ENCODE measurements around the gene LSM7. TPM values are rescaled to one million over a fixed set of nuclear protein-coding genes. Genes with fewer than 3 reads are reported as not detected.

LSM7 gene
- polyA plus RNA-seq, 1 donor from 2014 or later, result 550 TPM

DNA sequence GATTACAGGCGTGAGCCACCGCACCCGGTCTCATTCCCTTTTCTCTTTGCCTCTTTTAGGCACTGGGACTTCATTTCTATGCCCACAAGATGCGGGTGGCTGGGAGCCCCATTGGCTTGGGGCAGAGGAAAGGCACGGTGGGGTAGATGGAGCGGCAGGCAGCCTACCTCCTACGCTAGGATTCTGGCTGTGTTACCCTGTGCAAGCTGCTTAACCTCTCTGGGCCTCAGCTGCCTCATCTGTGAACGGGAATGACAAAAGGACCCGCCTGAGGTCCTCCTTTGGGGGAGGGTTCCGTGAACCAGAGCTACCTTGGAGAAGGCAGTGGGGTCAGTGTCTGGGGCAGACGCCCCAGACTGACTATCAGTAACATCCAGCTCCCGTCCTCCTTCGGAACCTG, 11.1 kb downstream of the LSM7 start:
- TF ChIP-seq, protein P1, sequence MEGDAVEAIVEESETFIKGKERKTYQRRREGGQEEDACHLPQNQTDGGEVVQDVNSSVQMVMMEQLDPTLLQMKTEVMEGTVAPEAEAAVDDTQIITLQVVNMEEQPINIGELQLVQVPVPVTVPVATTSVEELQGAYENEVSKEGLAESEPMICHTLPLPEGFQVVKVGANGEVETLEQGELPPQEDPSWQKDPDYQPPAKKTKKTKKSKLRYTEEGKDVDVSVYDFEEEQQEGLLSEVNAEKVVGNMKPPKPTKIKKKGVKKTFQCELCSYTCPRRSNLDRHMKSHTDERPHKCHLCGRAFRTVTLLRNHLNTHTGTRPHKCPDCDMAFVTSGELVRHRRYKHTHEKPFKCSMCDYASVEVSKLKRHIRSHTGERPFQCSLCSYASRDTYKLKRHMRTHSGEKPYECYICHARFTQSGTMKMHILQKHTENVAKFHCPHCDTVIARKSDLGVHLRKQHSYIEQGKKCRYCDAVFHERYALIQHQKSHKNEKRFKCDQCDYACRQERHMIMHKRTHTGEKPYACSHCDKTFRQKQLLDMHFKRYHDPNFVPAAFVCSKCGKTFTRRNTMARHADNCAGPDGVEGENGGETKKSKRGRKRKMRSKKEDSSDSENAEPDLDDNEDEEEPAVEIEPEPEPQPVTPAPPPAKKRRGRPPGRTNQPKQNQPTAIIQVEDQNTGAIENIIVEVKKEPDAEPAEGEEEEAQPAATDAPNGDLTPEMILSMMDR (IDR thresholded peaks at IDR 0.05; ENCODE audit: poor library complexity, severe bottlenecking), result no peak
- no peak for TF ChIP-seq EP300 (conservative IDR thresholded peaks at IDR 0.05; ENCODE audit: poor library complexity, severe bottlenecking)
- TF ChIP-seq, protein P2, sequence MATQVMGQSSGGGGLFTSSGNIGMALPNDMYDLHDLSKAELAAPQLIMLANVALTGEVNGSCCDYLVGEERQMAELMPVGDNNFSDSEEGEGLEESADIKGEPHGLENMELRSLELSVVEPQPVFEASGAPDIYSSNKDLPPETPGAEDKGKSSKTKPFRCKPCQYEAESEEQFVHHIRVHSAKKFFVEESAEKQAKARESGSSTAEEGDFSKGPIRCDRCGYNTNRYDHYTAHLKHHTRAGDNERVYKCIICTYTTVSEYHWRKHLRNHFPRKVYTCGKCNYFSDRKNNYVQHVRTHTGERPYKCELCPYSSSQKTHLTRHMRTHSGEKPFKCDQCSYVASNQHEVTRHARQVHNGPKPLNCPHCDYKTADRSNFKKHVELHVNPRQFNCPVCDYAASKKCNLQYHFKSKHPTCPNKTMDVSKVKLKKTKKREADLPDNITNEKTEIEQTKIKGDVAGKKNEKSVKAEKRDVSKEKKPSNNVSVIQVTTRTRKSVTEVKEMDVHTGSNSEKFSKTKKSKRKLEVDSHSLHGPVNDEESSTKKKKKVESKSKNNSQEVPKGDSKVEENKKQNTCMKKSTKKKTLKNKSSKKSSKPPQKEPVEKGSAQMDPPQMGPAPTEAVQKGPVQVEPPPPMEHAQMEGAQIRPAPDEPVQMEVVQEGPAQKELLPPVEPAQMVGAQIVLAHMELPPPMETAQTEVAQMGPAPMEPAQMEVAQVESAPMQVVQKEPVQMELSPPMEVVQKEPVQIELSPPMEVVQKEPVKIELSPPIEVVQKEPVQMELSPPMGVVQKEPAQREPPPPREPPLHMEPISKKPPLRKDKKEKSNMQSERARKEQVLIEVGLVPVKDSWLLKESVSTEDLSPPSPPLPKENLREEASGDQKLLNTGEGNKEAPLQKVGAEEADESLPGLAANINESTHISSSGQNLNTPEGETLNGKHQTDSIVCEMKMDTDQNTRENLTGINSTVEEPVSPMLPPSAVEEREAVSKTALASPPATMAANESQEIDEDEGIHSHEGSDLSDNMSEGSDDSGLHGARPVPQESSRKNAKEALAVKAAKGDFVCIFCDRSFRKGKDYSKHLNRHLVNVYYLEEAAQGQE (IDR thresholded peaks at IDR 0.05; ENCODE audit: borderline replicate concordance), result no peak
- TF ChIP-seq SMC3 (conservative IDR thresholded peaks at IDR 0.05; ENCODE audit: poor library complexity), result no peak
- Histone ChIP-seq H3K9ac (ENCODE audit: low read length) (no peak overlapping the region), H3K9me3 (ENCODE audit: low read length) (no peaks in the 10 kb centered on the region), H3K4me3 (ENCODE audit: low read length) (no peak overlapping the region), H3K27ac (ENCODE audit: low read length) (no peak overlapping the region), H3K79me2 (replicated peaks; ENCODE audit: insufficient read depth, low read length) (no peaks in the 10 kb centered on the region), H3K27me3 (ENCODE audit: insufficient read depth, low read depth, low read length) (no peaks in the 10 kb centered on the region), H2AFZ (ENCODE audit: low read depth, low read length) (no peak overlapping the region), H3F3A (ENCODE audit: insufficient read depth, low read length, poor library complexity, severe bottlenecking) (no peaks in the 10 kb centered on the region), H3K4me2 (ENCODE audit: low read length) (no peak overlapping the region), H4K20me1 (ENCODE audit: insufficient read depth) (no peaks in the 10 kb centered on the region), H3K9me2 (ENCODE audit: insufficient read depth, low read length) (no peaks in the 10 kb centered on the region), H3K36me3 (ENCODE audit: insufficient read depth, low read length) (no peaks in the 10 kb centered on the region)

DNA sequence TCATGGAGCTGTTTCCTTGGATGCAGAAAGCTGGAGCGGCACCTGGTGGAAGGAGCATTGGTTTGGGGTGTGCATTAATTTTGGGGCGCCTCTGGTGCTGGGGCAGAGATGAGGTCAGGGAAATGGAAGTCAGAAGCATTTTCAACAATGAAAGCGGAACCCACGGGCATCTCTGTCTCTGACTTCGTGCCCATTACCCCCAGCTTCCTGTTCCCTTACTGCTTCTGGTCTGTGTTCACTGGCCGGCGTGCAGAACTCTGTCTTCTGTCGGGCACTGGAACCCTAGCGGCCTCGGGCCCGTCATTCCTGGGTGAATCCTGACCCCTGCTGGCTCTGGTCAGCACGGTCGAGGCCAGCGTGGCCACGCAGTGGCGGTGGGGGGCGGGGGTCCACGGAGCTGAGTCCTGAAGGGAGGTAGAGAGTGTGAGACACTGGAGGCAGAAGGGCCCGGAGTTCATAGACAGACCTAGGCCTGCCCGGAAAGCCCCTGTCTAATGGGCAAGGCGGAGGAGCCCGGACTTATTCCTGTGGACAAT, 12.5 kb downstream of the LSM7 start:
- Histone ChIP-seq H3K4me2 (ENCODE audit: low read length) (no peak overlapping the region), H3K36me3 (ENCODE audit: insufficient read depth, low read length) (no peaks in the 10 kb centered on the region), H2AFZ (ENCODE audit: low read depth, low read length) (no peak overlapping the region), H4K20me1 (ENCODE audit: insufficient read depth) (no peaks in the 10 kb centered on the region), H3K9me3 (ENCODE audit: low read length) (no peaks in the 10 kb centered on the region), H3K27ac (ENCODE audit: low read length) (no peak overlapping the region), H3K9ac (ENCODE audit: low read length) (no peak overlapping the region), H3K4me3 (ENCODE audit: low read length) (no peak overlapping the region), H3K79me2 (replicated peaks; ENCODE audit: insufficient read depth, low read length) (no peaks in the 10 kb centered on the region), H3F3A (ENCODE audit: insufficient read depth, low read length, poor library complexity, severe bottlenecking) (no peaks in the 10 kb centered on the region), H3K27me3 (ENCODE audit: insufficient read depth, low read depth, low read length) (no peaks in the 10 kb centered on the region), H3K9me2 (ENCODE audit: insufficient read depth, low read length) (no peaks in the 10 kb centered on the region)
- TF ChIP-seq TAF1 (IDR thresholded peaks at IDR 0.05; ENCODE audit: low read depth) (no peak), EP300 (conservative IDR thresholded peaks at IDR 0.05; ENCODE audit: poor library complexity, severe bottlenecking) (no peak), MXI1 (conservative IDR thresholded peaks at IDR 0.05; ENCODE audit: poor library complexity, severe bottlenecking) (no peak), EZH2 (IDR thresholded peaks at IDR 0.05; ENCODE audit: borderline replicate concordance, insufficient read depth, low read length, poor library complexity, severe bottlenecking) (no peak), SMC3 (conservative IDR thresholded peaks at IDR 0.05; ENCODE audit: poor library complexity) (peak; percentile 42), POLR2AphosphoS5 (IDR thresholded peaks at IDR 0.05) (no peak), RAD21 (conservative IDR thresholded peaks at IDR 0.05) (peak; percentile 57)
- TF ChIP-seq, protein P1 (IDR thresholded peaks at IDR 0.05; ENCODE audit: poor library complexity, severe bottlenecking), result peak; percentile 45
- TF ChIP-seq, protein P2 (IDR thresholded peaks at IDR 0.05; ENCODE audit: borderline replicate concordance), result no peak

Data from neural cell (in vitro differentiated cells).